ENCODE results near the gene TBKBP1.

The TBKBP1 gene

GRCh38 chr17:47687328-47687690, 6.7 kb upstream of the TBKBP1 start:
- Histone ChIP-seq H3K9me3 (ENCODE audit: control insufficient read depth, insufficient read depth, low read length) (no peaks in the 10 kb centered on the region), H3K36me3 (ENCODE audit: insufficient read depth, low read length) (peaks cover 12% of the 10 kb centered on the region), H3K9ac (ENCODE audit: low read depth, low read length) (no peak overlapping the region), H3K4me1 (ENCODE audit: insufficient read depth, low read length) (peaks cover 23% of the 10 kb centered on the region)

- Histone ChIP-seq H3K4me1 (ENCODE audit: insufficient read depth, low read length) (peaks cover 28% of the 10 kb centered on the region), H3K9ac (ENCODE audit: low read depth, low read length) (no peak overlapping the region), H3K9me3 (ENCODE audit: control insufficient read depth, insufficient read depth, low read length) (no peaks in the 10 kb centered on the region), H3K36me3 (ENCODE audit: insufficient read depth, low read length) (peaks cover 11% of the 10 kb centered on the region)
Measured at GRCh38 chr17:47687748-47688147, 6.2 kb upstream of the TBKBP1 start.

GRCh38 chr17:47690121-47690520, 3.8 kb upstream of the TBKBP1 start:
- no peaks in the 10 kb centered on the region for H3K36me3 ChIP-seq (ENCODE audit: insufficient read depth, low read length)
- H3K9ac ChIP-seq (ENCODE audit: low read depth, low read length), result no peak overlapping the region
- no peaks in the 10 kb centered on the region for H3K9me3 ChIP-seq (ENCODE audit: control insufficient read depth, insufficient read depth, low read length)
- H3K4me1 ChIP-seq (ENCODE audit: insufficient read depth, low read length), result peaks cover 33% of the 10 kb centered on the region

- no peak overlapping the region; the same call in 1 of the 2 replicates for H3K9ac ChIP-seq (ENCODE audit: low read depth, low read length)
- H3K9me3 ChIP-seq (ENCODE audit: control insufficient read depth, insufficient read depth, low read length), result no peaks in the 10 kb centered on the region
- H3K4me1 ChIP-seq (ENCODE audit: insufficient read depth, low read length), result peaks cover 28% of the 10 kb centered on the region
Measured at GRCh38 chr17:47692137-47692894, 1.6 kb upstream of the TBKBP1 start.

GRCh38 chr17:47692895-47693730, 848 bp upstream of the TBKBP1 start:
- H3K36me3 ChIP-seq (ENCODE audit: insufficient read depth, low read length), result no peaks in the 10 kb centered on the region
- H3K4me1 ChIP-seq (ENCODE audit: insufficient read depth, low read length), result peaks cover 21% of the 10 kb centered on the region
- no peaks in the 10 kb centered on the region for H3K9me3 ChIP-seq (ENCODE audit: control insufficient read depth, insufficient read depth, low read length)
- peak overlapping the region; percentile 73 for H3K9ac ChIP-seq (ENCODE audit: low read depth, low read length)

More at GRCh38 chr17:47692137-47692894, 1.6 kb upstream of the TBKBP1 start:
- H3K36me3 ChIP-seq (ENCODE audit: insufficient read depth, low read length), result no peaks in the 10 kb centered on the region

GRCh38 chr17:47694581-47695428, 844 bp downstream of the TBKBP1 start:
- Histone ChIP-seq H3K9me3 (ENCODE audit: control insufficient read depth, insufficient read depth, low read length) (no peaks in the 10 kb centered on the region), H3K36me3 (ENCODE audit: insufficient read depth, low read length) (no peaks in the 10 kb centered on the region), H3K9ac (ENCODE audit: low read depth, low read length) (peak overlapping the region; percentile 67), H3K4me1 (ENCODE audit: insufficient read depth, low read length) (peaks cover 21% of the 10 kb centered on the region)

- peaks cover 16% of the 10 kb centered on the region for H3K4me1 ChIP-seq (ENCODE audit: insufficient read depth, low read length)
- no peaks in the 10 kb centered on the region for H3K9me3 ChIP-seq (ENCODE audit: control insufficient read depth, insufficient read depth, low read length)
- H3K9ac ChIP-seq (ENCODE audit: low read depth, low read length), result peak overlapping the region; percentile 67
- no peaks in the 10 kb centered on the region for H3K36me3 ChIP-seq (ENCODE audit: insufficient read depth, low read length)
Measured at GRCh38 chr17:47695429-47696376, 1.7 kb downstream of the TBKBP1 start.

GRCh38 chr17:47696717-47697642, 3.0 kb downstream of the TBKBP1 start:
- Histone ChIP-seq H3K9me3 (ENCODE audit: control insufficient read depth, insufficient read depth, low read length) (no peaks in the 10 kb centered on the region), H3K9ac (ENCODE audit: low read depth, low read length) (no peak overlapping the region), H3K4me1 (ENCODE audit: insufficient read depth, low read length) (peaks cover 19% of the 10 kb centered on the region), H3K36me3 (ENCODE audit: insufficient read depth, low read length) (no peaks in the 10 kb centered on the region)

- Histone ChIP-seq H3K9ac (ENCODE audit: low read depth, low read length) (no peak overlapping the region), H3K9me3 (ENCODE audit: control insufficient read depth, insufficient read depth, low read length) (no peaks in the 10 kb centered on the region), H3K4me1 (ENCODE audit: insufficient read depth, low read length) (peaks cover 9% of the 10 kb centered on the region; the same call in 1 of the 2 replicates), H3K36me3 (ENCODE audit: insufficient read depth, low read length) (no peaks in the 10 kb centered on the region)
Measured at GRCh38 chr17:47697906-47698711, 4.1 kb downstream of the TBKBP1 start.

- H3K9me3 ChIP-seq (ENCODE audit: control insufficient read depth, insufficient read depth, low read length), result no peaks in the 10 kb centered on the region
- H3K9ac ChIP-seq (ENCODE audit: low read depth, low read length), result no peak overlapping the region
- H3K4me1 ChIP-seq (ENCODE audit: insufficient read depth, low read length), result peaks cover 7% of the 10 kb centered on the region; the same call in 1 of the 2 replicates
- no peaks in the 10 kb centered on the region for H3K36me3 ChIP-seq (ENCODE audit: insufficient read depth, low read length)
Measured at GRCh38 chr17:47698749-47699535, 5.0 kb downstream of the TBKBP1 start.

GRCh38 chr17:47699536-47699840, 5.5 kb downstream of the TBKBP1 start:
- H3K9ac ChIP-seq (ENCODE audit: low read depth, low read length), result no peak overlapping the region
- H3K36me3 ChIP-seq (ENCODE audit: insufficient read depth, low read length), result no peaks in the 10 kb centered on the region
- H3K4me1 ChIP-seq (ENCODE audit: insufficient read depth, low read length), result peaks cover 7% of the 10 kb centered on the region; the same call in 1 of the 2 replicates
- H3K9me3 ChIP-seq (ENCODE audit: control insufficient read depth, insufficient read depth, low read length), result no peaks in the 10 kb centered on the region

Measured in ES-I3 (cell line).